DND-41 (cell line): ENCODE measurements around the gene FAM187B.

Experiments
- EZH2 ChIP-seq: IDR thresholded peaks from 3 replicates; pipeline ENCODE4 v1.6.1; 2012; ENCODE audit warnings: borderline replicate concordance, low read depth, mild to moderate bottlenecking, moderate library complexity, low read length, inconsistent platforms; ENCODE audit not compliant: severe bottlenecking
- TF ChIP-seq, protein P1 (sequence below): IDR thresholded peaks from 2 replicates; pipeline ENCODE4 v1.5.1; 2012; ENCODE audit warnings: borderline replicate concordance, low read length, moderate library complexity, mild to moderate bottlenecking; ENCODE audit not compliant: poor library complexity, severe bottlenecking; ENCODE audit errors: extremely low read depth

DNA sequence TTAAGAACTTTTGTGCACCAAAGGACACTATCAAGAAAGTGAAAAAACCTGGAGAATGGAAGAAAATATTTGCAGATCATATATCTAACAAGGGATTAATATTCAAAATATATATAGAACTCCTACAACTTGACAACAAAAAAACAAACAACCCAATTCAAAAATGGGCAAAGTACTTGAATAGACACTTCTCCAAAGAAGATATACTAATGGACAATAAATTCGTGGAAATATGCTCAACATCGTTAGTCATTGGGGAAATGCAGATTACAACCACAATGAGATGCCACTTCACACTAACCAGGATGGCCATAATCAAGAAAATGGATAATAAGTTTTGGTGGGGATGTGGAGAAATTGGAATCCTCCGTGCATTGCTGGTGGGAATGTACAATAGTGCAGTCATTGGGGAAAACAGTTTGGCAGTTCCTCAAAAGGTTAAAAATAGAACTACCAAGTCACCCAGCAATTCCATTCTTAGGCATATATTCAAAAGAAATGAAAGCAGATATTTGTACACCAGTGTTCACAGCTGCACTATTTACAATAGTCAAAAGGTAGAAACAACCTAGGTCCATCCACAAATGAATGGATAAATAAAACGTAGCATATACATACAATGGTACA lies 18.0 kb upstream of the FAM187B start:
- TF ChIP-seq, protein P1, sequence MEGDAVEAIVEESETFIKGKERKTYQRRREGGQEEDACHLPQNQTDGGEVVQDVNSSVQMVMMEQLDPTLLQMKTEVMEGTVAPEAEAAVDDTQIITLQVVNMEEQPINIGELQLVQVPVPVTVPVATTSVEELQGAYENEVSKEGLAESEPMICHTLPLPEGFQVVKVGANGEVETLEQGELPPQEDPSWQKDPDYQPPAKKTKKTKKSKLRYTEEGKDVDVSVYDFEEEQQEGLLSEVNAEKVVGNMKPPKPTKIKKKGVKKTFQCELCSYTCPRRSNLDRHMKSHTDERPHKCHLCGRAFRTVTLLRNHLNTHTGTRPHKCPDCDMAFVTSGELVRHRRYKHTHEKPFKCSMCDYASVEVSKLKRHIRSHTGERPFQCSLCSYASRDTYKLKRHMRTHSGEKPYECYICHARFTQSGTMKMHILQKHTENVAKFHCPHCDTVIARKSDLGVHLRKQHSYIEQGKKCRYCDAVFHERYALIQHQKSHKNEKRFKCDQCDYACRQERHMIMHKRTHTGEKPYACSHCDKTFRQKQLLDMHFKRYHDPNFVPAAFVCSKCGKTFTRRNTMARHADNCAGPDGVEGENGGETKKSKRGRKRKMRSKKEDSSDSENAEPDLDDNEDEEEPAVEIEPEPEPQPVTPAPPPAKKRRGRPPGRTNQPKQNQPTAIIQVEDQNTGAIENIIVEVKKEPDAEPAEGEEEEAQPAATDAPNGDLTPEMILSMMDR: no peak
- no peak for TF ChIP-seq EZH2
